NB4 (cell line): ENCODE results near the gene SAMD11.
"Not testable (repeated sequence)": the region's sequence is repeated elsewhere in the genome, so short reads cannot be mapped to it uniquely, and the experiment has no call there.

Experiments used
- POLR2A ChIP-seq: IDR thresholded peaks from 2 replicates; pipeline ENCODE4 v1.6.1; 2011; ENCODE audit warnings: mild to moderate bottlenecking; ENCODE audit not compliant: insufficient read length; ENCODE audit errors: extremely low read depth
- TF ChIP-seq, protein P1 (sequence below): IDR thresholded peaks from one replicate; pipeline ENCODE4 v1.5.1; 2012; ENCODE audit warnings: low read depth, low read length

GRCh38 chr1:877209-877986, 46.3 kb upstream of the SAMD11 start:
- TF ChIP-seq, protein P1, sequence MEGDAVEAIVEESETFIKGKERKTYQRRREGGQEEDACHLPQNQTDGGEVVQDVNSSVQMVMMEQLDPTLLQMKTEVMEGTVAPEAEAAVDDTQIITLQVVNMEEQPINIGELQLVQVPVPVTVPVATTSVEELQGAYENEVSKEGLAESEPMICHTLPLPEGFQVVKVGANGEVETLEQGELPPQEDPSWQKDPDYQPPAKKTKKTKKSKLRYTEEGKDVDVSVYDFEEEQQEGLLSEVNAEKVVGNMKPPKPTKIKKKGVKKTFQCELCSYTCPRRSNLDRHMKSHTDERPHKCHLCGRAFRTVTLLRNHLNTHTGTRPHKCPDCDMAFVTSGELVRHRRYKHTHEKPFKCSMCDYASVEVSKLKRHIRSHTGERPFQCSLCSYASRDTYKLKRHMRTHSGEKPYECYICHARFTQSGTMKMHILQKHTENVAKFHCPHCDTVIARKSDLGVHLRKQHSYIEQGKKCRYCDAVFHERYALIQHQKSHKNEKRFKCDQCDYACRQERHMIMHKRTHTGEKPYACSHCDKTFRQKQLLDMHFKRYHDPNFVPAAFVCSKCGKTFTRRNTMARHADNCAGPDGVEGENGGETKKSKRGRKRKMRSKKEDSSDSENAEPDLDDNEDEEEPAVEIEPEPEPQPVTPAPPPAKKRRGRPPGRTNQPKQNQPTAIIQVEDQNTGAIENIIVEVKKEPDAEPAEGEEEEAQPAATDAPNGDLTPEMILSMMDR, result not testable (repeated sequence)
- not testable (repeated sequence) for TF ChIP-seq POLR2A
